ENCODE results near the gene RTP5.

RTP5 gene

DNA sequence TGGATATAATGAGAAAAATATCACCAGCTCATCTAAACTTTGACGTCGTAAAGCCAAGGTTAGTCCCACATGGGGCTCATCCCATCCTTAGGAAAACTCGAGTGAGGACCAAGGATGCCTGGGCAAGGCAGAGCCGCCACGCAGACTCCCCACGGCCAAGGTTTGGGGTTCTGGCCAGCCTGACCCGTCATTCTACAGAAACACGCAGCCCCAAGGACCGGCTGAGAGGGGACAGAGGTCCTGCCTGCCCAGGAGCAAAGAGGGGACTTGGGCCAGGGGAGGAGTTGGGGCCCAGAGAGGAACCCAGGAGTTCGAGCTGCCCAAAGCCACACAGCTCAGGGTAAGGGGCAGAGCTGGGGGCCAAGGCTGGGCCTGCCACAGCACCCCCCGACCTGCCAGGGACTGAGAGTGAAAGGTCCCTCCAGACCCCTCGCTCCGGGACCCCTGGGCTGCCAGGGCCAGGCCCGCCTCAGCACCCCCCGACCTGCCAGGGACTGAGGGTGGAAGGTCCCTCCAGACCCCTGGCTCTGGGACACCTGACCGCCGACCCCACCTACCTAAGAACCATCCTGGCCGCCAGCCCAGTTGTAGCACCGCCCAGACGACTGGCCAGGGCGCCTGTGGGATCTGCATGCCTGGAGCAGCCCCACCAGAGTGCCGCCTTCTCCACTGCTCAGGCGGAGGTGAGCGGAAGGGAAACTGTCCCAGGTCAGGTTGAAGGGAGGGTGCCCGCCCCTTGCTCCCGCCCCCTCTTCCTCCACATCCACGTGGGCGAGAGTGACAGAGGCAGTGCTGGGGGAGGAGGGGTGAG, 11.1 kb upstream of the RTP5 start, which contains the start of gene PDCD1:
Gene PDCD1 (minus strand): TSS at position 689 of the 811 bp plus-strand sequence. CDS start 56 bp downstream, at position 633.
- FAIRE-seq: no peak

- FAIRE-seq: no peak
Measured at GRCh38 chr2:241859017-241859435, 10.5 kb upstream of the RTP5 start.

- no peak for FAIRE-seq
Measured at GRCh38 chr2:241859436-241860183, 9.9 kb upstream of the RTP5 start.

- FAIRE-seq: no peak
Measured at GRCh38 chr2:241860184-241861078, 9.1 kb upstream of the RTP5 start.

DNA sequence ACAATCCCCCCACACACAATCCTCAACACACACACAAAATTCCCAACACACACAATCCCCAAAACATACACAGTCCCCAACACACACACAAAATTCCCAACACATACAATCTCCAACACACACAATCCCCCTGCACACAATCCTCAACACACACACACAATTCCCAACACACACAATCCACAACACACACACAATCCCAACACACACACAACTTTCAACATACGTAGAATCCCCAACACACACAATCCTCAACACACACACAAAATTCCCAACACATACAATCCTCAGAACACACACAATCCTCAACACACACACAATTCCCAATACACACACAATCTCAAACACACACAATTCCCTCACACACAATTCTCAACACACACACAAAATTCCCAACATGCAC, 8.3 kb upstream of the RTP5 start:
- FAIRE-seq: no peak

GRCh38 chr2:241862093-241862492, 7.4 kb upstream of the RTP5 start:
- FAIRE-seq: no peak

GRCh38 chr2:241862775-241863535, 6.6 kb upstream of the RTP5 start:
- no peak for FAIRE-seq

DNA sequence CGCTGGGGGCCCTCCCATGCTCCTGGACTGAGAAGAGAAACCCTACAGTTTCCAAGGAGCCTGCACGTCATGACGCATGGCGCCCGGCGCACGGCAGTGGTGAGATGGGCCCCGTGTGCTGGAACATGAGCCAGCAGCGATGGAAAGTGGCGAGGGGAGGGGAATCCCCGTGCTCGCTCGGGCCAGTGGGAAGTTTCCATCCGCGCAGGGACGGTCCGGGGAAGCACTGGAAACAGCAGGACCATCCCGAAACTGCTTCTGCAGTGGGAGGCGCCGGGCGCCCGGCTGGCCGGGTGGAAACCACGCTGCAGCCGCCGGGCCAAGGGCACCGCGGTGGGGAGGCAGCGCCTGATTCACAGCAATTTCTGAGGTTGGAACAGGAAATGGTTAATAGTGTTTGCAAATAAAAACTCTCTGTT, 6.0 kb upstream of the RTP5 start:
- FAIRE-seq: no peak

- no peak for FAIRE-seq
Measured at GRCh38 chr2:241864168-241864849, 5.2 kb upstream of the RTP5 start.

- no peak for FAIRE-seq
Measured at GRCh38 chr2:241864850-241865213, 4.7 kb upstream of the RTP5 start.

DNA sequence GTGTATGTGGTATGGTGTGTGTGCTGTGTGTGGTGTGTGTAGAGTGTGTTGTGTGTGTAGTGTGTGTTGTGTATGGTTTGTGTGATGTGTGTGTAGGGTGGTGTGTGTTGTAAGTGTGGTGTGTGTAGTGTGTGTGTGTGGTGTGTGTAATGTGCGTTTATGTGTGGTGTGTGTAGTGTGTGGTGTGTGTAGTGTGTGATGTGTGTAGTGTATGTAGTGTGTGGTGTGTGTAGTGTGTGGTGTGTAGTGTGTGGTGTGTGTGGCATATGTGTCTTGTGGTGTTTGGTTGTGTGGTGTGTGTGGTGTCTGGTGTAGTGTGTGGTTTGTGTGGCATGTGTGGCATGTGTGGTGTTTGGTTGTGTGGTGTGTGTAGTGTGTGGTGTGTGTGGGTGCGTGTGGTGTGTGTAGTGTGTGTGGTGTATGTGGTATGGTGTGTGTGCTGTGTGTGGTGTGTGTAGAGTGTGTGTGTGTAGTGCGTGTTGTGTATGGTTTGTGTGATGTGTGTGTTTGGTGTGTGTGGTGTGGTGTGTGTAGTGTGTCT, 4.0 kb upstream of the RTP5 start:
- FAIRE-seq: no peak

DNA sequence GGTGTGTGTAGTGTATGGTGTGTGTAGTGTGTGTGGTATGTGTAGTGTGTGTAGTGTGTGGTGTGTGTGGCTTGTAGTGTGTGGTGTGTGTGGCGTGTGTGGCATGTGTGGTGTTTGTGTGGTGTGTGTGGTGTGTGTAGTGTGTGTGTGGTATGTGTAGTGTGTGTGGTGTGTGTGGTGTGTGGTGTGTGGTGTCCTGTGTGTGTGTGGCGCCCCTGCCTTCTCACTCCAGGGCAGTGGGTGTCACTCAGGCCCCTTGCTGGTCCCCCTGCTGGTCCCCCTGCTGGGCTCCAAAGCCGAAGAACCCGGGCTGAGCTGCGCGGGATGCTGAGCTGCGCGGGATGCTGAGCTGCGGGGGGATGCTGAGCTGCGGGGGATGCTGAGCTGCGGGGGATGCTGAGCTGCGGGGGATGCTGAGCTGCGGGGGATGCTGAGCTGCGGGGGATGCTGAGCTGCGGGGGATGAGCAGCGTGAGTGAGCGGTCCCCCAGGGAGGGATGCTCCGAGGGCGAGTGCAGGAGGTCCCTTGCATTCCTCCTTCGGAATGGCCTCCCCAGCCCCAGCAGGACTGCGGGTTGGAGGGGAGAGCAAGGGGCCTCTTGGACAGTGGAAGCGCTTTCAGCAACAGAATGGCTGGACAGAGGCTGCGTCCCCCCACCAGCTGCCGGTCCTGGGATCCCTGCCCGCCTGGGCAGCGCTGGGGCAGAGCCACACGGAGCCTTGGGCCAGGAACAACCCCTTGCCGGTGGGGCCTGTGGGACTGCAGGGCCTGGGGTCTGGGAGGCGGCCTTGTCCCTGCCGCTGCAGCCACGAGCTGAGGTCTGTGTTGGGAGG, 3.4 kb upstream of the RTP5 start:
- no peak for FAIRE-seq

DNA sequence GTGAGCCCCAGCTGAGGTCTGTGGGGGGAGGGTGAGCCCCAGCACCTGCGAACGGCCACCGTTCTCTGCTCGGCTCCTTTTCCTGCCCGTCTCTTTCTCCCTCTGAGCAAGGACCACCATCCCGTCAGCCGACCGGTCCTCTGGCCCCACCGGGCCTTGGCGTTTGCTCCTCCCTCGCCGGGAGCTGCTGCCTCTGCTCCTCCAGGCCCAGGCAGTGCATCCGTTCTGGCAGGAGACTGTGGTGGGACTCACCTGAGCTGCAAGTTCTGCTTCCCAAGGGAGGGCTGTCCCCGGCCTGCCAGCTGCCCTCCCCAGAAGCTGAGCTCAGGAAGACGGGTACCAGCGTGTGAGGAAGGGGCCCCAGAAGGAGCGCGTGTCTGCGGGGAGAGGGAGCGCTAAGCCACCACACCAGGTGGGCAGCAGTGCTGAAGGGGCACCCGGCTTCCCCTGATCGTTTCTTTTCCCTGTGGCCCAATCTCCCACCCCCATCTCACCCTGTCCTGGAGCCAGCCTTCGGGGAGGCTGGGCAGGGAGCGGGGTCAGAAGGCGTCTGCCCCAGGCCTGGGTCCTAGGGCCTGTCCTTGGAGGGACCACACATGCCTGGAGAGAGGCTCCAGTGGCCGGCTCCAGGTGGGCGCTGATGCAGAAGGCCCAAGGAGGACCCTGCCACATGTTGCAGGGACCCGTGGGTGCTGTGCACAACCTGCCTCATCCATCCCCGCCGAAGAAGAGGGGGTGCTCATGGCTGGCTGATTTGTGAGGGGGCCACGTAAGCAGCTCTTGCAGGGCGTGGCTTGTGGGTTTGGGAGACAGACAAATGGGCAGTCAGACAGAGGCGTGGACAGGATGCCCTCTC, 2.5 kb upstream of the RTP5 start:
- FAIRE-seq: no peak

- FAIRE-seq: no peak
Measured at GRCh38 chr2:241867776-241868420, 1.6 kb upstream of the RTP5 start.

DNA sequence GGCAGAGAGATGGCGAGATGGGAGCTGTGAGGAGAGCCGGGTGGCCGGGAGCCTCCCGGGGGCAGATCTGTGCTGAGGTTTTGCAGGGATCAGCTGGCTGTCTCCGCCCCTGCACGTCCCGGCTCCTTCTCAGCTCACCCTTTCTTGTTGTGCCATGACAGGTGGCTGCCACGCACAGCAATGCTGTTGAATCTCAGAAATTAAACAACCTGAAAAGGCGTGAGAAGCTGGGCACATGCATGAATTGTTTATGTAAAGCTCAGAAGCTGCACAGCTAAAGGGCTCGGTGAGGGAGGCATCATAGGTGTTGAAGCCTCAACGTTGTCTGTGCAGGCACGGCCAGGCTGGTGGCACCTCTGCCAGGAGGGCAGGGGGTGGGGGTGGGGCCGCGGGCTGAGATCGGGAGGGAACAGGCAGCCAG, 858 bp upstream of the RTP5 start:
- no peak for FAIRE-seq

DNA sequence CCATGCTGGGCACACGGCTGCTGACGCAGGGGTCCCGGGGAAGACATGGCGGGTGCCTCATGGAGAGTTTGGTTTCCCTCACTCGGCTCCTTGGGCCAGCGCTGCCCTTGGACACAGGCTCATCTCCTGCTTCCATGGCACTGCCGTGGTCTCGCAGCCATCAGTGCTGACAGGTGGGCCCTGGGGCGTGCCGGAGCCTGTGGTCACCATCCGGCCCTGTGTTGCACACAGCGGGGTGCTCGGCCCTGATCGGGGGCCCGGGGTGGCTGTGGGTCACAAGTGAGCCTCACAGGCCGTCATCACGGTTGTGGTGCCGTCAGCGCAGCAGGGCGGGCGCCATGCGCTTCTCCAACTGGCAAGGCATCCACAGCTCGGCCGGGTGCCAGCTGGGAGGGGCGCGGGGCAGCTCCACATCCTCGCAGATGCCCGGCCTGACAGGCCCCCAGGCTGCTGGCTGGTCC, 582 bp downstream of the RTP5 start:
- no peak for FAIRE-seq

GRCh38 chr2:241870611-241871537, 1.3 kb downstream of the RTP5 start:
- FAIRE-seq: no peak
